GM18951 (cell line): ENCODE results near the gene CALML5.

ENCODE experiments used
- POLR2A ChIP-seq: IDR thresholded peaks from 4 replicates; pipeline ENCODE4 v1.6.1; 2011; ENCODE audit warnings: mild to moderate bottlenecking; ENCODE audit not compliant: insufficient read length, insufficient read depth; ENCODE audit errors: extremely low read depth
- in situ Hi-C: fragments of 300-500 bp; cut with MboI; formaldehyde crosslinking; loops from one replicate; pipeline ENCODE4 v1.12.0; 2022; ENCODE audit warnings: low sequenced_read_pairs, mixed read lengths, inconsistent platforms; ENCODE audit not compliant: unreplicated experiment

Gene CALML5

DNA sequence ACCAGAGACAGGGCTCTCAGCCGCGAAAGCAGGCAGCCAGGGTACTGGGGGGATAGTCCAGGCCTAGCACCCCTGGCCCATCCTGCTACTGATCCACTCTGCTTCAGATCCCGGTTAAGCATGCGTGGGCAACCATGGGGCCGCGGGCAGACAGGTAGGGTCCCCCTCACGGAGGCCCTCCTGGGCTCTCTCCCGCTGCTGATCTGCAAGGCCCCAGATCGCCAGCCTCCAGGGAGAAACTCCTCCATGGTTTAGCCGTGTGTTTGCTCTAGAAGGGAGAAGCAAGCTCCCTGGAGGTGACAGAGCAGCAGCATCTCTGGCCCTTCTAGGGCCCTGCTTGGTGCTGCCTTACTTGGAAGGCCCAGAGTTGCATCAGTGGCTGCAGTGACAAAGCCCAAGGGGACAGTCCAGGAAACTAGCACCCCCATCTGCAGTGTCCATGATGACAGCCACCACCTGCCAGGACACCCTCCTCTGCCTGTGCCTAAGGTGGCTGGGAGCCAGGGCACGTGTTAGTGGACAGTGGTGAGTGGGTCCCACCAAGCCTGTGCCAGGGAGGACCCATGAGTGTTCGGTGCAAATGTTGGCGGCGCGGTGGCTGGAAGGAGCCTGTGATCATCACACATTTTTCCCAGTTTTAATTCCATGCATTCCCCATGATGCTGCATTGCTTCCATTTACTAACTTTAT, 29.2 kb downstream of the CALML5 start:
- no peak for TF ChIP-seq POLR2A
- in situ Hi-C loops, result no loop called here

DNA sequence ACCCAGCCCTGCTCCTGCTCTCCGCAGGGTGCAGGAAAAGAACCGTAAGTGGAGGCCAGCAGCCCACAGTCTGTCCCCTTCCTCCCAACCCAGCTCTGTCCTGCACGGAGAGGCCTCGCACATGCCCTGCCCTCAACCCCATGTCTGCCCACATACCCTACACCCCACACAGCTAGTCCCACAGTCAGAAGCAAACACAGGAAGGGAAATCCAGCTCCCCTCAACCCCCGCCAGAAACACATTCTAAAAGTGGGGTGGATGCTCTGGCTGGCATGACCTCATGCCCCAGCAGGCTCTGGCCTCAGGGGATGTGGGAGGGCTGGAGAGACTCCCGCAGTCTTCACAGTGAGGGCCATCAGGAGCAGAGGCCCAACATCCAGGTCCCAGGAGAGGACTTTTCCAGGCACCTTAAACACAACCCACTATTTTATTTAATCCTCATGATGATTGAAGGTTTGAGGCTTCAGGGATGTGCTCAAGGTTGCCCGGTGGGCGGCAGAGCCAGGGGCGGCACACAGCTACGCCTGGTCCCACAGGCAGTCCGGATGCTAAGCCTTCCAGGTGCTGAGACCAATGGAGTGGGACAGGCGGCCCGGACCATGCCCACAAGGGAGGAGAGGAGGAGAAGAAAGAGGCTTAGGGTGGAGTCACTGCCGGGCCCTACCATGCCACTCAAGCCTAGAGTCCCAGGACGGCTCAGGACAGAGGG, 29.9 kb downstream of the CALML5 start:
- in situ Hi-C loops, result no loop called here
- TF ChIP-seq POLR2A, result no peak

DNA sequence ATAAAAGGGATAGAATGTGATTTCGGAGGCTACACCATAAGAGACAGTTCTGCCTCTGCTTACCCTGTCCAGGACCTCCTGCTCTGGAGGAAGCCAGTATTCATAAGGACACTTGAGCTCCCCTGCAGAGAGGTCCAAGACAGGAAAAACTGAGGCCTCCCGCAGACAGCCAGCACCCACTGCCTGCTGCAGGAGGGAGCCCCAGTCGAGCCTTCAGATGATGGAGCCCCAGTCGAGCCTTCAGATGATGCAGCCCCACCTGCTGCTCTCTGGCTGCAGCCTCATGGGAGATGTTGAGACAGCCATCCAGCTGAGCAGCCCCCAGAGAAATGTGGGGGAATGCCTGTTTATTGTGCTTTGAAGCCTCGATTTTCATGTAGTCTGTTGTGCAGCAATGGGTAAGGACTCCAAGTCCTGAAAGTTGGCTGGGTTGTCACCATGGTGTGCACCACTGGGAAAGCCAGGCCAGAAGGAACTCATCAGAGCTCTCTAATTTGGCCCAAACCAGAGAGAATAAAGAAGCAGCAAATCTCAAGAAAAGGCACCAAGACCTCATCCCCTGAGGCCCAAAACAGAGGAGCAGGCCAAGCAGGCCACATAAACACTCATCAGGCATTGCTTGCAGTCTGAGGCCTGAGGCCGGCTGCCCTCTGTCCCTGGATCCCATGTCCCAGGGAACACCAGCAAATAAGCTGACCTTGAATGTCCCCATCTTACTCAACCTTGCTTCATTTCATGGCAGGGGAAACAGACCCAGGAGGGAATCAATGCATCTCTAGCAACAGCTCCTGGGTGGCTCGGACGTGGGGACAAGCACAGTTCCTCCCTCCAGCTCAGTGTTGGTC, 30.9 kb downstream of the CALML5 start:
- in situ Hi-C loops, result no loop called here
- TF ChIP-seq POLR2A, result no peak

DNA sequence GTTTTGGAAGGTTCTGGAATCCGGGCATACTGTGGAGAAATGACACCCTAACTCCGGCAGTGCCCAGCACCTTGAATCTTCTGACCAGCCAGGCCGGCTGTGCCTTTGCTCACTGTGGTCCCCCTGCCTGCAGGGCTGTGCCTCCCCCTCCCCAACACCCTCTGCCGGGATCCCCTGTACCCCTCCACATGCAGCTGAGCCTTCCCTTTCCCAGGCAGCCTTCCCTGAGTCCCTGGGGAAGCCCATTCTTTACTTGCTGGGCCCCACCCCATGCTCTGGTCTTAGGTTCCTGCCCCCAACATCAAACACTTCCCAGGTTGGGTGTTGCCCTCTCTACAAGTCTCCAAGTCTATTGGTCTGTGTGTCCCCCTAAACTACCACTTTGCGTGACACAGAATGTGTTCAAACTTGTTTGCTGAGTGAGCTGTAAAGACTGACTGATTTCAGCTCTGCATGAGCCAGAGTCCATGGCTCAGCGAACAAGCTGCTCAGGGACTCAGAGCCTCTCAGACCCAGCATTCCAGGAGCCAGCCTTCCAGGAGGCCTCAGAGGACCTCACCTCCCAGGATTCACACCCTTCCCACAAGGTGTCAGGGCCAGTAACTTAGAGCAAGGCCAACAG, 31.6 kb downstream of the CALML5 start:
- in situ Hi-C loops, result no loop called here
- no peak for TF ChIP-seq POLR2A

DNA sequence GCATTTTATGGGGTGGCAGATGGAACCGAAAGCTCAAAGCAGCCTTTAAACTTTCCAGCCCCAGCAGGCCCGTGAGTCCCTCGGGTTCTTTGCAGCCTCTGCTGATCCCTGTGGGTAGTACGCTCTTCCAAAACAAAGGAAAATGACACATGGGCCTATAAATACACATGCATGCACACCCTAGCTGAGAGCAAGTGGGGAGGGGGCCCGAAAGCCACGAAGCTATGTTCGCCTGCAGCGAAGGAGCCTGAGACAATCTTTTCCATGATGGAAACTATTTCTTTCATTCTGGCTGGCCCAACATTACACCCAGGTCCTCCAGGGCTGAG, 32.2 kb downstream of the CALML5 start:
- no peak for TF ChIP-seq POLR2A
- in situ Hi-C loops, result no loop called here

DNA sequence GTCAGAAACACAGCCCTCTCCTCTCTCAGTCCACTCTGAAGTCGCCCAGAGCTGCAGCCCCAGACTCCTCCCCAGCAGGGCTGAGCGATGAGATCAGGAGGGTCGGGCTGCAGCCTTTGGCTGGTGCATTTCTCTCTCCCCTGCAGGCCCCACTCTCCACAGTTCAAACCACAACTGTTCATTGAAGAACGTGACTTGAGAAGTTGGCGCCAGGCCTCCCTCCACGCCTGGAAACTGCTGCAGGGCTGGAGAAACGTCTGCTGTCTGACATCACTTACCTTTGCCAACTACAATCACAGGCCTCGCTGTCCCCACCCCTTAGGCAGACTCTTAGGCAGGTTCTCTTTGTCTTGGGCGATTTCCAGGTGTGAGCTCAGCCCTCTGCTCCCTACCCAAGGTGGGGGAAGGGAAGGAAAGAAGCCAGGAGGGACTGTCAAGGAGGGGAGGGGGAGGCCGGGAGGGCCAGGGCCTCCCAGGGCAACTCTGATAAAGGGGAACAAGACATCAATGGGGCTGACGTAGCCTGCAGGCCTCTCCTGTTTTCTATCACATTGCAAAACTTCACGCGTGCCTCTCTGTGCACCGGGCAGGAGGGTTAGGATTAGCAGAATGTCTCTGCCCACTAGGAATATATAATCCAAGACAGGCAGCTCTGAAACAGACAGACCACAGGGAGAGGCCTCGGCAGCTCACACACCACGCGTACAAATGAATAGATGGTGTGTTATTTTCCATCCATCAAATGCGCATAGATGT, 32.7 kb downstream of the CALML5 start:
- TF ChIP-seq POLR2A, result no peak
- in situ Hi-C loops, result no loop called here

DNA sequence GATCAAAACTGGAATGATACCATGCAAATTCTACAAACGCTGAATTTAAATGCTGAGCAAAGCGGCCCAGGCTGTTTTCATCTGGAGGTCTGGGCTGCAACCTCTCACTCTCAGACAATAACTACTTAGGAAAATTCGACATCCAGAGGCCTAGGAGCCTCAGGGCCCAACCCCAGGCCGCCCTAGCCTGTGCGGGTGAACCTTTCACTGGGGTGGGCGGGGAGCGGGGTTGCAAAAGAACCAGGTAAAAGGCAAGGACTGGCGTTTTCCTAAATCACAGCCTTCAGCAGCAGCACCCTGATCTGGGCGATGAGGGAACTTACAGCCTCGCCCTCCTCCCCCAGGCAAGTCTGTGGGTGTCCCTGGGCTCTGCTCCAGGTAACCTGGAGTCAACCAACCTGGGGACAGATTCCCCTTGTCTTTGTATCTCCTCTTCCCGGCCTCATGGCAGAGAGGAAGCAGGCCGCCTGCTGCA, 33.4 kb downstream of the CALML5 start:
- in situ Hi-C loops, result no loop called here
- no peak for TF ChIP-seq POLR2A

DNA sequence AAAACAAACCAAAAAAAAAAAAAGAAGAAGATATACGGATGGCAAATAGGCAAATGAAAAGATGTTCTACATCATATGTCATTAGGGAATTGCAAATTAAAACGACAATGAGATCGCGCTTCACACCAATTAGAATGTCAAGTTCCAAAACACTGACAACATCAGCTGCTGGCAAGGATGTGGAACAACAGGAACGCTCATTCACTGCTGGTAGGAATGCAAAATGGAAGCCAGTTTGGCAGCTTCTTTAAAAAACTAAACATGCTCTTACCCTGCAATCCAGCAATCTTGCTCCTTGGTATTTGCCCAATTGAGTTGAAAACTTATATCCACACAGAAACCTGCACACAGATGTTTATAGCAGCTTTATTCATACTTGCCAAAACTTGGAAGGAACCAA, 34.8 kb downstream of the CALML5 start:
- no peak for TF ChIP-seq POLR2A
- in situ Hi-C loops, result no loop called here

DNA sequence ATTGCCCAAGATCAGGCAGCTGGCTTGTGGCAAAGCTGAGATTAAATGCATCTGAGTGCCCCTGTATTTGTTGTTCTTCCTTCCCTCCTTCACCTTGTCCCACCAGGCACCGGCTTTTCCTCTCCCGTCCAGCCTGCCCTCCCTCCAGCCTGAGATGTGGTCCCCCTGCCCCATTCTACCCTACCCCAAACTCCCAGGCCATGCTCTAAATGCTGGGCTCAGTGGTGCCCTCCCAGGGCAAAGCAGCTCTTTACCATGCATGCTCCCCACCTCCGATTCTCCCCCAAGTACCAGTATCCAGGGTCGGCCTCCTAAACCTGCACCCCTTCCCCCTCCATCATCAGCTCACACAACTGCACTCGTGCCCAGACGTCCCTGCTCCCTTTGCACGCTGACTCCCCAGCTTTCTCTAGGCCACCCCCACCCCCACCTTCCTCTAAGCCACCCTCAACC, 36.5 kb downstream of the CALML5 start:
- in situ Hi-C loops, result no loop called here
- no peak for TF ChIP-seq POLR2A

DNA sequence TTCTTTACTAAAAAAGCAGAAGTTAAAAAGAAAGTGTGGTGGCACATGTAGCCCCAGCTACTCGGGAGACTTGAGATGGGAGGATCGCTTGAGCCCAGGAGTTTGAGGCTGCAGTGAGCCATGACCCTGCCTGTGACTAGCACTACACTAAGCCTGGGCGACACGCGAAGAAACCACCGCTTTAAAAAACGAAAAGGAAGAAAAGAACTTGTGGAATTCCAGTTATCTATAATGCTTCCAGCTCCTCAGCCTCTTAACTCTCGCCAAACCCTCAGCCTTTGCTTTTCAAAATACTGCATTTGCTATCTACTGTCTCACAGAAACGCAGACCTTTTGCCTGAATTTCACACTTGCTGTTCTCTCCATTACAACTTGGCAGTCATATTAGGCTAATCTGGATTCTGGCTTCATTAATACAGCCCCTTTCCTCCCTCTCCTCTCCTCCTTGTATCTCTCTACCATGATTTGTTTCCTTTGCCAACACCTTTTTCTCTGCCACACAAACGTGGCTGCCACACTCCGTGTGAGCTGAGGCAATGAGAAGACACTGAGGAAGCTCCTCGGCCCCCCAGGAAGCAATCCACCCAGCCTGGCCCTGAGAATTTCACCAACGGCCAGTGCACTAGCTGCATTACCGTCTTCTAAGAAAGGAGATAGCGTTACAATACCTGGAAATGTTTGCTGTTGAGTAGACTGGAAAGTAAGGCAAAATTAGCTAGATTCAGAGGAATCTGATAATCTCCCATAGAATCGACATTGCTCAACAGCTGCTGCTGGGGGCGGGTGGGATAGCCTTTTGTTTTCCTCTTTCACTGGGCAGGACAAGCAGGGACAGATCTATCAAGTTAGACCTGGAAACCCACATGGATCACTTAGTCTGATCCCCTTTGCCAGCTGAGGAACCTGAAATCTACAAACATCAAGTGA, 37.2 kb downstream of the CALML5 start:
- in situ Hi-C loops, result no loop called here
- TF ChIP-seq POLR2A, result no peak

DNA sequence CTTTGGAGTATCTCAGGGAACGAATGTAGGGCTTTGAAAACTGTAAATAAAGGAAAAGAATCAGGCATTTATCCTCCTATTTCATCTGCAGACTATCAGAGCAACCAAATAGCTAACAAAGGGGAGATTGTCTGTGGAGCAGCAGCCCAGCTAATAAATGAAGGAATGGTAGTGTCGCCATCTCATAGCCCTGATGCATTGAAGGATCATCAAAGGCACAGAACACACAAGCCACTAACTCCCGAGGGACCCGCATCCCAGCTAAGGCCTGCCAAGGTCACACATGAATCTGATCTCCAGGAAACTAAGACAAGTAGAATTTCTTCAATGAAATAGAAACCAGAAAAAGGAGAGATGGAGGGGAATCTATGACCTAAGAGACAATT, 38.2 kb downstream of the CALML5 start:
- in situ Hi-C loops, result no loop called here

More for the DNA sequence above, 38.2 kb downstream of the CALML5 start:
- TF ChIP-seq POLR2A, result no peak
